ENCODE measurements around the gene KLHDC4.
"Not testable (repeated sequence)": the region's sequence is repeated elsewhere in the genome, so short reads cannot be mapped to it uniquely, and the experiment has no call there.

The KLHDC4 gene

GRCh38 chr16:87681051-87681602 is 84.7 kb downstream of the KLHDC4 start:
- not testable (repeated sequence) for DNase-seq

DNA sequence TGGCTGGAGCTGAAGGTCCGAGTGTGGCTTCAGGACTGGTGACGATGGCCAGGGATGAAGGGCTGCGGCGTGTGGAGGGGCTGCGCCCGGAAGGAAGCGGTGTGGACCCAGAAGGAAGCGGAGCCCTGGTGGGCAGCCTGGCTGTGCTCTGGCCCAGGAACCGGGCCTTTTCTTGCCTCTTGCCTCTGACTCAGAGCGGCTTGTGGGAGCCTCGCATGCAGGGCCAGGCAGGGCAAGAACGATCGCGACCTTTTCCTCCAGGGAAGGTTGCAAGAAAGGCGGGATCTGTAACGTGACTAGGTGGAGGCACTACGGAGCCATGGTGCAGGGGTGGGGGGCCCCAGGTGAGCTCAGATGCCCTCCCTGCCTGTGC is 85.5 kb downstream of the KLHDC4 start:
- DNase-seq: no peak

- DNase-seq: no peak
These were observed 86.1 kb downstream of the KLHDC4 start for GRCh38 chr16:87679593-87680271.

DNA sequence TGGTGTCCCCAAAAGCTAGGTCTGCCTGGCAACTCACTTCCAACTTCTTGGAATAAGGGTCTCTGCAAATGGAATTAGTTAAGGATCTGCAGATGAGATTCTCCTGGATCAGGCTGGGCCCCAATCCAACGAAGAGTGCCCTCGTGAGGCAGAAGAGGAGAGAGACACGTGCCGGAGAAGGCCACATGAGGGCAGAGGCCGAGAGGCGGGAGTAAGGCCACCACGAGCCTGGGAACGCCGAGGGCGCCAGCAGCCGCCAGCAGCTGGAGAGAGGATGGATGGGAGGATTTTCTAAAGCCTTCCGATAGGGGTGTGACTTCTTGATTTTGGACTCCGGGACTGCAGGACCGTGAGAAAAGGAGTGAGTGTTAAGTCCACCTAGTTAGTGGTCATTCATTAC is 87.2 kb downstream of the KLHDC4 start:
- no peak for DNase-seq

GRCh38 chr16:87677830-87678229 is 88.0 kb downstream of the KLHDC4 start:
- no peak for DNase-seq

DNA sequence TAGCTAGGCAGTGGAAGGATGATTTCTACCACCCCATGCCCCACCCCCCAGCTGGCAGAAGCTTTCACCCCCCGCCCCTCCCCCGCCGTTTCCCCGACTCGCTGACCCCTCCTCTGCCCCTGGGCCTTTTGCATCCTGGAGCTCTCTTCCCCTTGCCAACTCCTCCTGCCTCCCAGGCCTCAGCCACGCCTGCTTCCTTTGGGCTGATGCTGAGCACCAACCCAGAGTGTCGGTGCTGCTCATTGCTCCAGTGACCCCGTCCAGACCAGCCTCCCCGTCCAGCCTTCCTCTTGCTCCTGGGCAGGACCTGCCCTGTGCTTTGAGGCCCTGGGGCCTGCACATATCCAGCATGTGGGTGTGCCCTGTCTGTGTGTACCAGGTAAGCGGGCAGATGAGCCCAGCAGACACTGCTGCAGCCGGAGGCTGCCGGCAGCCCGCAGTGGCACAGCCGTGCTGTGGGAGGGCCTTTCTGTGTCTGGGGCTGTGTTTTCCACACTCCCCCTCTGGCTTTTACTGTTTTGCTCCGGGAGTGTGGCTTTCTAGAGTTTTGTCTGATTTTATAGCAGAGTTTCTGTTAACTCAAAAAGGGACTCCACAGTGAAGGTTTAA is 90.6 kb downstream of the KLHDC4 start:
- DNase-seq: no peak

DNA sequence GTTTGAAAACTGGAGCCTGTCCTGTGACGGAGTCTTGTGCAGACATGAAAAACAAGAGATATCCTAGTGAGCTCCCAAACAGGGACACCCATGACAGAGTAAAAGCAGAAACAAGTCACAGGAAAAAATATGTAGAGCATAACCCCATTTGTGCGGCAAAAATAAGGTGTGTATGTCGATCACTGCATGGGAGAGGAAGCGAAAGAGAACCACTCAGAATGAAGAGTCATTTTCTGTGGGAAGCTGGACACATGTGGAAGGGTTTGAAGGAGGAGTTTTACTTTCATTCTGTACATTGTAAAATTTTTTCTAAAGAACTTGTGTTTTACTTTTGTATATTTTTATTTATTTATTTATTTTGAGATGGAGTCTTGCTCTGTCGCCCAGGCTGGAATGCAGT is 91.4 kb downstream of the KLHDC4 start:
- no peak for DNase-seq

DNA sequence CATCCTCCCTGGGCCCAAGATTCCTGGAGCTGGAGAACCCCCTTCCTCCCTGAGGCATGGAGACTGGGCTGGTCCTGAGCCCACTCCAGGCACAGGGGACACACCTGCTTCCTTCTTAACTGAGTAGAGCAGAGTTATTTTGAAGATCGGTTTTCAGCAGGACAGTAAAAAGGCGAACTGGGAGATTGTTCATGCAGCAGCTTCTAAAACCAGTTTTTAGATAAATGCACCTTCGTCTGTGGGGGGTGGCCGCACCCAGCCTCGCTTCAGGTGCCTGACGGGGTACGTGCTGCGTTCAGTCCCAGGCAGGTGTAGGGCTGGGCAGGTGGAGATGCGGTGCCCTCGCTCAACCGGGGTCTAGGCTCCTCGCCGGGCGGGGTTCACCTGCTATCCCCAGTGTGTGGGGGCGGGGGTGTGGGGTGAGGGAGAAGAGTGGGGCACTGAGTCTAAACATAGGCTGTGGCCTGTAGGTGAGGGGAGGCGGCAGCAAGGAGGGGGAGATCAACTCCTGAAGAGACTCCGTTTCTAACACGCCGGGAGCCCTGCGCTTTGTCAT is 94.0 kb downstream of the KLHDC4 start:
- DNase-seq: no peak

DNA sequence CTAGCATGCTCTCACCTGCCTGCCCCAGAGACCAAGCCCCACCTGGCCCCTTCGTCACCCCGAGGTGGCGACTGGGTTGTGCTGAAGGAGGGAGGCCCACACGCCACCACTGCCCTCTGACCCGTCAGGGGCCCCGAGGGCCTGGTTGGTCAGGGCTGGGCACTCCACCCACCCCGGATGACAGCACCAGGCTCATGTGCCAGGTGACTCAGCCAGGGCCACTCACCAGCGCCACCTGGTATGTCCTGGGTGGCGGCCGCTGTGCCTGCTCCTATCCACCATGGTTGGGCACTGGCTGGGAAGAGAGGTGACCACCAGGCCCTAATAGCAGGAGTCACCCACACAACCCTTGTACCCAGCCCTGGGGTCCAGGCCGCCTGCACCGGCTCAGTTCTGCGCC is 94.6 kb downstream of the KLHDC4 start:
- no peak for DNase-seq

DNA sequence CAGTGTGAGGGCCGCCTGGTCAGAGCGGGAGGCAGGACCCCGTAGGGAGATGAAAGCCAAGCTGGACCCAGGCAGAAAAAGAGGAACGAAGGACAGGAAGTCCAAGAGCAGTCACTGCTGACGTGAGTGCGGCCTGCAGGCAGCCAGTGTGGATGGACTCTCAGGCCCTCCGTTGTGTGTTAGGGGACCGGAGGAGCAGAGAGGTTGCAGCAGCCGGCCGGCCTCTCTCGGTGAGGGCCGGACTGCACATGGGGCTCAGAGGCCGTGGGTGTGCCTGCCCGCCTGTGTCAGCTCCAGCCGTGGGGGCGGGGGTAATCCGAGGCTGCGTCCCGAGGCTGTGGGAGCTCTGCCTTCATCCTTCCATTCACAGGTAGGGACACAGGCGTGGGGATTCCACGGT is 96.1 kb downstream of the KLHDC4 start:
- no peak for DNase-seq

DNA sequence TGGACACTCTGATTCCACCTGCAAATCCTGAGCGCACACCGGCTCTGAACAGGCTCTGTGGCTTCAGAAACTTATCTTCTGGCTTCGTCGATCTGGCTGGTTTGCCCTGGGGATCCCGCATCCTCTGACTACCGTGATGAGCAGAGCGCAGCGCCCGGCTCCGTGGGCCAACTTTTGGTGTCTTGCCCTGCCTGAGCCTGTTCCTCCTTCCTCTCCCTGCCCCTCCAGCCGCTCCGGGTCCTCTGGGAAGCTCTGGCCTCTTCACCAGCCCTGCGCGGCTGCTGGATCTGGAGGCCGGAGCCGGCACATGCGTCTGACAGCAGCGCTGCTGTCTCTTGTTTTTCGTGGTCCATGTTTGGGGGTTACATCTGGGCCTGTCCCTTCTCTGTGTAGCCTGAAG is 97.8 kb downstream of the KLHDC4 start:
- no peak for DNase-seq

DNA sequence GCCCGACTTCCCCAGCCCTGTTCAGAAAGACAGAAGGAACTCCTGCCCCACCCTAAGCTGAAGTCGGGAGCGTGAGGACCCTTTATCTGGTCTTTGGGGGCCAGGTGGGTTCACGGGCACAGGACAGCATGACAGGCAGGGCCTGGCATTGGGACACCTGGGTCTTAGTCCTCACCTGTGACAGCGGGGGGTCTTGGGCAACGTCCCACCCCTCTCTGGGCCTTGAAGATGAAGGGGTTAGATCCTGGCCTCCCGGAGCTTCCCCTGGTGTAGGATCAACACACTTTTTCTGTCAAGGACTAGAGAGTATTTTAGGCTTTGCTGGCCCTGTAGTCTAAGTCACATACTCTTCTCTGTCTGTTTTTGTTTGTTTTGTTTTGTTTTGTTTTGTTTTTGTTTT is 98.3 kb downstream of the KLHDC4 start:
- DNase-seq: no peak

DNA sequence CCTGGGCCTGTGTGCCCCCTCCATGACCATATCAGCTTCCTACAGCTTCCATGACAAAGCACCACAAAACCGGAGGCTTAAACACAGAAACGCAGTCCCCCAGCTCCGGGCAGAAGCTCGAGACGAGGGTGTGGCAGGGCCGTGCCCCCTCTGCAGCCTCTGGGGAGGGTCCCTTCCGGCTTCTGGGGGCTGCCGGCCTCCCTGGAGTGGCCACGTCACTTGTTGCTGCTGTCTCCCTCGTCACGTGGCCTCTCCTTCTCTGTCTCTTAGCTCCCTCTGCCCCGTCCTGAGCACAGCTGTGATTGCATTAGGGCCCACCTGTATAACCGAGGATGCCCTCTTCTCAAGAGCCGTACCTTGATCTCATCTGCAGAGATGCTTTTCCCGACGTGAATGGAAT is 98.9 kb downstream of the KLHDC4 start:
- DNase-seq: no peak

- no peak for DNase-seq
These were observed 100.6 kb downstream of the KLHDC4 start for GRCh38 chr16:87665193-87665592.

- DNase-seq: no peak
These were observed 101.0 kb downstream of the KLHDC4 start for GRCh38 chr16:87664792-87665191.

- DNase-seq: no peak
These were observed 103.3 kb downstream of the KLHDC4 start for GRCh38 chr16:87662254-87663204.

GRCh38 chr16:87661561-87661960 is 104.2 kb downstream of the KLHDC4 start:
- DNase-seq: no peak

DNA sequence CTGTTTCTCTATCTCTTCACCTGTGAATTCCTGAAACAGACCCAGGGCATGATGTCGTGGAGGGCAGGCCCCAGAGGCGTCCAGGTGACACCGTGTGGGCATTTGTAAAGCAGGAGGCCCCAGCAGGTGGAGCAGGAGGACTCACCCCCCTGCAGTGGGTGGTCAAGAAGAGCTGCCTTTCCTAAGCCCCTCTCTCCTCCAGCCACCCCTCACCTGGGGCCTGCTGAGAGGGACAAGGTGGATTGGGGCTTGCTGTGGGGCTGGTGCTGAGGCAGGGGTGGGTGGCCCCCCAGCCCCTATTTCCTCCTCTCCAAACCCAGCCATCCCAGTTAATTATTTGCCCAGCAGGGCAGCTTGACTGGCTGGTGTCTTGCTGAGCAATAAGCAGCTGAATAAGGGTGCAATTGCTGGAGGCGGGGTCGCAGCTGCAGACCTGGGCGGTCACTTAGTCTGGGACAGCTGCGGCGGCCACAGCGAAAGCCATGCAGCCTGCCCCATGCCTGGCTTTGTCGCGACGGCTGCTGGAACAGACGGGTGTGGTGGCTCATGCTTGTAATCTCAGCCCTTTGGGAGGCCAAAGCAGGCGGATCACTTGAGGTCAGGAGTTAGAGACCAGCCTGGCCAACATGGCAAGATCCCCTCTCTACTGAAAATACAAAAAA is 107.1 kb downstream of the KLHDC4 start:
- DNase-seq: no peak

Data from effector CD4-positive, alpha-beta T cell (primary cell).